Measurements from ENCODE around the gene MUC13.

Gene MUC13

DNA sequence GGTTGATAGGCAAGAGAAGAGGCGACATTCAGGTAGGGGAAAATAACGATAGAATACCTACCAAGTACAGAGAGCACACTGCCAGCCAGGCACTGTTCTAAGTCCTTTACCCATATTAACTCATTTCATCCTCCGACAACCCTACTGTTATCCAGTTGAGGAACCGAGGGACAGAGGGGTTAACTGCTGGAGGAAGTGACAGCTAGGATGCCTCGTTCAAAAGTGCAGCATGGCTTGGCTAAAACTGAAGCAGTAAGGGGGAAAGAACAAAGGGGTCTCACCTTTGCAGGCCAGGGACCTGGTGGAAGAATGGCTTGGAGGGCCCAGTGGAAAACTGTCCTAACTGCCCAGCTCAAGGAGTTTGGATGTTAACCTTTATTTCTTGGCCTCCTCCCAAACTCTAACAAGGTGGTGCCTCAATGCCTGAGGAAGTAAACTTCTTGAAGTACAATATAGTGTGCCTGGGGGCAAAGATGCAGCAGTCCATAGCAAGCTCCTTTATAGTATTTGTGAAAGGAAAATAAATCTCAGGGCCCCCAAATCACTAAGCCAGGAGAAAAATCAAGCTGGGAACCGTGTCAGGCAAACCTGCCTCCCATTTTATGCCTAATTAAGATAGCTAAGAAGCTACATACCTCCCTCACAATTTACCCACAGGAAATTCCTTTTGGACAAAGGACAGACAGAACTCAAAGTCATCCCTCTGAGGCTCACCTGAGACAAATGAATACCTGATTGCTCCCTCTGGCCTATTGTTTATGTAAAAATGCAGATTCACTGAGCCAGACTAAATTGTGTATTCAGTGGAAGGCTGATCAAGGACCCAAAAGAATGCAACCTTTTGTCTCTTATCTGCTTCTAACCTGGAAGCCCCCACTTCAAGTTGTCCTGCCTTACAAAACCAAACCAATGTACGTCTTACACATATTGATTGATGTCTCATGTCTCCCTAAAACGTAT is 45.8 kb downstream of the MUC13 start:
- H3K27ac ChIP-seq (replicated peaks): no peak overlapping the region
- no peak overlapping the region for H3K4me3 ChIP-seq (replicated peaks; ENCODE audit: insufficient read depth, low read length)
- TF ChIP-seq SPI1 (IDR thresholded peaks at IDR 0.05; ENCODE audit: borderline replicate concordance, low read depth): no peak
- TF ChIP-seq, protein P1, sequence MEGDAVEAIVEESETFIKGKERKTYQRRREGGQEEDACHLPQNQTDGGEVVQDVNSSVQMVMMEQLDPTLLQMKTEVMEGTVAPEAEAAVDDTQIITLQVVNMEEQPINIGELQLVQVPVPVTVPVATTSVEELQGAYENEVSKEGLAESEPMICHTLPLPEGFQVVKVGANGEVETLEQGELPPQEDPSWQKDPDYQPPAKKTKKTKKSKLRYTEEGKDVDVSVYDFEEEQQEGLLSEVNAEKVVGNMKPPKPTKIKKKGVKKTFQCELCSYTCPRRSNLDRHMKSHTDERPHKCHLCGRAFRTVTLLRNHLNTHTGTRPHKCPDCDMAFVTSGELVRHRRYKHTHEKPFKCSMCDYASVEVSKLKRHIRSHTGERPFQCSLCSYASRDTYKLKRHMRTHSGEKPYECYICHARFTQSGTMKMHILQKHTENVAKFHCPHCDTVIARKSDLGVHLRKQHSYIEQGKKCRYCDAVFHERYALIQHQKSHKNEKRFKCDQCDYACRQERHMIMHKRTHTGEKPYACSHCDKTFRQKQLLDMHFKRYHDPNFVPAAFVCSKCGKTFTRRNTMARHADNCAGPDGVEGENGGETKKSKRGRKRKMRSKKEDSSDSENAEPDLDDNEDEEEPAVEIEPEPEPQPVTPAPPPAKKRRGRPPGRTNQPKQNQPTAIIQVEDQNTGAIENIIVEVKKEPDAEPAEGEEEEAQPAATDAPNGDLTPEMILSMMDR (IDR thresholded peaks at IDR 0.05; ENCODE audit: insufficient read depth, low read length): no peak

DNA sequence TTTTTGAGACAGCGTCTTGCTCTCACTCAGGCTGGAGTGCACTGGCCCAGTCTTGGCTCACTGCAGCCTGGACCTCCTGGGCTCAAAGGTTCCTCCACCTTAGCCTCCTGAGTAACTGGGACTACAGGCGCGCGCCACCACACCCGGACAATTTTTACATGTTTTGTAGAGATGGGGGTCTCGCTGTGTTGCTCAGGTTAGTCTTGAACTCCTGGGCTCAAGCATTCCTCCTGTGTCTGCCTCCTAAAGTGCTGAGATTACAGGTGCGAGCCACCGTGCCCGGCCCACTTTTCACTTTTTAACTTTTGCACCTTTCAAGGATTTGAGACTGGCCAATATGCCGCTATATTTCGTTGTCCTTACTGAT is 46.6 kb downstream of the MUC13 start:
- H3K27me3 ChIP-seq (ENCODE audit: insufficient read depth, poor library complexity, severe bottlenecking): peaks cover 47% of the 10 kb centered on the region
- no peak for DNase-seq (ENCODE audit: low read depth in 1 of 2, low spot score in 1 of 2)
- no peak overlapping the region for H3K27ac ChIP-seq (replicated peaks)
- H3K4me3 ChIP-seq (replicated peaks; ENCODE audit: insufficient read depth, low read length): no peak overlapping the region
- TF ChIP-seq, protein P2, sequence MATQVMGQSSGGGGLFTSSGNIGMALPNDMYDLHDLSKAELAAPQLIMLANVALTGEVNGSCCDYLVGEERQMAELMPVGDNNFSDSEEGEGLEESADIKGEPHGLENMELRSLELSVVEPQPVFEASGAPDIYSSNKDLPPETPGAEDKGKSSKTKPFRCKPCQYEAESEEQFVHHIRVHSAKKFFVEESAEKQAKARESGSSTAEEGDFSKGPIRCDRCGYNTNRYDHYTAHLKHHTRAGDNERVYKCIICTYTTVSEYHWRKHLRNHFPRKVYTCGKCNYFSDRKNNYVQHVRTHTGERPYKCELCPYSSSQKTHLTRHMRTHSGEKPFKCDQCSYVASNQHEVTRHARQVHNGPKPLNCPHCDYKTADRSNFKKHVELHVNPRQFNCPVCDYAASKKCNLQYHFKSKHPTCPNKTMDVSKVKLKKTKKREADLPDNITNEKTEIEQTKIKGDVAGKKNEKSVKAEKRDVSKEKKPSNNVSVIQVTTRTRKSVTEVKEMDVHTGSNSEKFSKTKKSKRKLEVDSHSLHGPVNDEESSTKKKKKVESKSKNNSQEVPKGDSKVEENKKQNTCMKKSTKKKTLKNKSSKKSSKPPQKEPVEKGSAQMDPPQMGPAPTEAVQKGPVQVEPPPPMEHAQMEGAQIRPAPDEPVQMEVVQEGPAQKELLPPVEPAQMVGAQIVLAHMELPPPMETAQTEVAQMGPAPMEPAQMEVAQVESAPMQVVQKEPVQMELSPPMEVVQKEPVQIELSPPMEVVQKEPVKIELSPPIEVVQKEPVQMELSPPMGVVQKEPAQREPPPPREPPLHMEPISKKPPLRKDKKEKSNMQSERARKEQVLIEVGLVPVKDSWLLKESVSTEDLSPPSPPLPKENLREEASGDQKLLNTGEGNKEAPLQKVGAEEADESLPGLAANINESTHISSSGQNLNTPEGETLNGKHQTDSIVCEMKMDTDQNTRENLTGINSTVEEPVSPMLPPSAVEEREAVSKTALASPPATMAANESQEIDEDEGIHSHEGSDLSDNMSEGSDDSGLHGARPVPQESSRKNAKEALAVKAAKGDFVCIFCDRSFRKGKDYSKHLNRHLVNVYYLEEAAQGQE (IDR thresholded peaks at IDR 0.05; ENCODE audit: insufficient replicate concordance, low read depth): no peak
- TF ChIP-seq GABPA (IDR thresholded peaks at IDR 0.05; ENCODE audit: low read depth) (no peak), SPI1 (IDR thresholded peaks at IDR 0.05; ENCODE audit: borderline replicate concordance, low read depth) (no peak), POLR2AphosphoS5 (IDR thresholded peaks at IDR 0.05; ENCODE audit: low read depth) (no peak)
- TF ChIP-seq, protein P1 (IDR thresholded peaks at IDR 0.05; ENCODE audit: insufficient read depth, low read length): no peak

More for the DNA sequence above, 45.8 kb downstream of the MUC13 start:
- no peak for DNase-seq (ENCODE audit: low read depth in 1 of 2, low spot score in 1 of 2)
- H3K27me3 ChIP-seq (ENCODE audit: insufficient read depth, poor library complexity, severe bottlenecking): peaks cover 39% of the 10 kb centered on the region

DNA sequence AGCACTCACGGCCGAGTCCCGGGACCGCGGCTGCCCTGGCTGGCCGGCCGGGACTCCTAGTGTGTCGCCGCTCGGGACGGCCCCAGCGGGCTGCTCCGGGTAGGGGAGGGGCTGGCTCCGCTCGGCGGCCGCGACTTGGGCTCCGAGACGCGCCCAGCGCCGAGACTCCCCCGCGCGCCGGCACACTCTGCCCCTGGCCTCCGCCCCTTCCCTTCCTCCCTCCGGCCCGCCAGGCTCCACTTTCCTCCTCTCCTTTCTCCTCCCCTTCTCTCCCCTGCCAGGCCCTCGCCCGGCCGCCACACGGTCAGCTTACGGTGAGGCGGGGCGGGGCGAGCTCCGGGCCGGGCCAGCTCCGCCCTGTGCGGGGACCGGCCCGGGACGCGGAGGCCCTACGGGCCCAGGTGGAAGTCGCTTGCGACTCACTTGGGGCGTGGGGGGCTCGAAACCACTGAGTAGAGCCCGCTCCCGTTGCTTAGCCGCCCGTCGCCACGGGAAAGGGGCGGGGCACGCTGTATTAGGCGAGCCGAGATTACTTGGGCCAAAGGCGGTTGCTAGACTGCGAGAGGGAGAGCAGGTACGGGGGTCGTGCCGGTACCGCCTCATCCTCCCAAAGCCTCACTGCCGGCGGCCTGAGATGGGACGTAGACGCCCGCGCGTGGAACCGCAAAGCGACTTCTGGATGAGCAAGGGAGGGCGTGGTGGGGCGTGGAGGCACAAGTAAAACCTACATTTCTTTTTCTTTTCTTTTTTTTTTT is 47.2 kb downstream of the MUC13 start, which contains the start of gene ITGB5:
Gene ITGB5 (minus strand): TSS at position 189 of the 755 bp plus-strand sequence. CDS start 365 bp downstream, outside the sequence.
- Histone ChIP-seq H3K4me3 (replicated peaks; ENCODE audit: insufficient read depth, low read length) (peak within 1 kb of the TSS; percentile 38), H3K27ac (replicated peaks) (no peak within 1 kb of the TSS), H3K27me3 (ENCODE audit: insufficient read depth, poor library complexity, severe bottlenecking) (peaks cover 51% of the 10 kb centered on the region)
- peak in 1 of 2 experiments; percentile 3 for DNase-seq (ENCODE audit: low read depth in 1 of 2, low spot score in 1 of 2)
- TF ChIP-seq, protein P1 (IDR thresholded peaks at IDR 0.05; ENCODE audit: insufficient read depth, low read length): no peak
- TF ChIP-seq, protein P2 (IDR thresholded peaks at IDR 0.05; ENCODE audit: insufficient replicate concordance, low read depth): no peak
- TF ChIP-seq GABPA (IDR thresholded peaks at IDR 0.05; ENCODE audit: low read depth) (no peak), SPI1 (IDR thresholded peaks at IDR 0.05; ENCODE audit: borderline replicate concordance, low read depth) (no peak), POLR2AphosphoS5 (IDR thresholded peaks at IDR 0.05; ENCODE audit: low read depth) (no peak)

Measured in HL-60 (cell line).